ENCODE data around the gene SYNJ1. TPM values are rescaled to one million over a fixed set of nuclear protein-coding genes. Genes with fewer than 3 reads are reported as not detected.

Gene SYNJ1
- total and polyA plus RNA-seq, 10 of the 15 experiments (the other 5 are each of a cell fraction or from before 2014, with no cell fraction given), result 1.2 to 7.0 (median 3.5) TPM

GRCh38 chr21:32613436-32614043 lies 114.3 kb downstream of the SYNJ1 start (continued):
- TF ChIP-seq, protein P1, sequence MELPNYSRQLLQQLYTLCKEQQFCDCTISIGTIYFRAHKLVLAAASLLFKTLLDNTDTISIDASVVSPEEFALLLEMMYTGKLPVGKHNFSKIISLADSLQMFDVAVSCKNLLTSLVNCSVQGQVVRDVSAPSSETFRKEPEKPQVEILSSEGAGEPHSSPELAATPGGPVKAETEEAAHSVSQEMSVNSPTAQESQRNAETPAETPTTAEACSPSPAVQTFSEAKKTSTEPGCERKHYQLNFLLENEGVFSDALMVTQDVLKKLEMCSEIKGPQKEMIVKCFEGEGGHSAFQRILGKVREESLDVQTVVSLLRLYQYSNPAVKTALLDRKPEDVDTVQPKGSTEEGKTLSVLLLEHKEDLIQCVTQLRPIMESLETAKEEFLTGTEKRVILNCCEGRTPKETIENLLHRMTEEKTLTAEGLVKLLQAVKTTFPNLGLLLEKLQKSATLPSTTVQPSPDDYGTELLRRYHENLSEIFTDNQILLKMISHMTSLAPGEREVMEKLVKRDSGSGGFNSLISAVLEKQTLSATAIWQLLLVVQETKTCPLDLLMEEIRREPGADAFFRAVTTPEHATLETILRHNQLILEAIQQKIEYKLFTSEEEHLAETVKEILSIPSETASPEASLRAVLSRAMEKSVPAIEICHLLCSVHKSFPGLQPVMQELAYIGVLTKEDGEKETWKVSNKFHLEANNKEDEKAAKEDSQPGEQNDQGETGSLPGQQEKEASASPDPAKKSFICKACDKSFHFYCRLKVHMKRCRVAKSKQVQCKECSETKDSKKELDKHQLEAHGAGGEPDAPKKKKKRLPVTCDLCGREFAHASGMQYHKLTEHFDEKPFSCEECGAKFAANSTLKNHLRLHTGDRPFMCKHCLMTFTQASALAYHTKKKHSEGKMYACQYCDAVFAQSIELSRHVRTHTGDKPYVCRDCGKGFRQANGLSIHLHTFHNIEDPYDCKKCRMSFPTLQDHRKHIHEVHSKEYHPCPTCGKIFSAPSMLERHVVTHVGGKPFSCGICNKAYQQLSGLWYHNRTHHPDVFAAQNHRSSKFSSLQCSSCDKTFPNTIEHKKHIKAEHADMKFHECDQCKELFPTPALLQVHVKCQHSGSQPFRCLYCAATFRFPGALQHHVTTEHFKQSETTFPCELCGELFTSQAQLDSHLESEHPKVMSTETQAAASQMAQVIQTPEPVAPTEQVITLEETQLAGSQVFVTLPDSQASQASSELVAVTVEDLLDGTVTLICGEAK (IDR thresholded peaks at IDR 0.05; ENCODE audit: borderline replicate concordance), result no peak
- TF ChIP-seq CHD4 (IDR thresholded peaks at IDR 0.05) (no peak), E2F4 (IDR thresholded peaks at IDR 0.05; ENCODE audit: low read depth, low read length) (no peak), IKZF2 (IDR thresholded peaks at IDR 0.05) (no peak), NFXL1 (IDR thresholded peaks at IDR 0.05; ENCODE audit: borderline replicate concordance) (no peak), NR2C1 (IDR thresholded peaks at IDR 0.05) (no peak)

- in situ Hi-C loops (cut with MboI), result no loop called here
- ATAC-seq, result no peak; the same call in 2 of the 3 replicates
- H3K9me3 ChIP-seq (replicated peaks; ENCODE audit: control insufficient read depth, insufficient read depth, low read length), result no peaks in the 10 kb centered on the region; the same call in 2 of the 3 replicates
- H3K4me2 ChIP-seq (ENCODE audit: control insufficient read depth, insufficient read depth), result peak overlapping the region; percentile 87
- H3K9ac ChIP-seq (ENCODE audit: control insufficient read depth, insufficient read depth, low read length), result peak overlapping the region; percentile 84
- peak overlapping the region; percentile 87 for H2AFZ ChIP-seq (ENCODE audit: control insufficient read depth, low read depth, low read length)
- peak overlapping the region; percentile 39; the same call in 1 of the 2 replicates for H3K27ac ChIP-seq (ENCODE audit: control insufficient read depth, insufficient read depth)
- H3K4me1 ChIP-seq (ENCODE audit: control insufficient read depth, insufficient read depth, low read length), result no peaks in the 10 kb centered on the region
- H3K79me2 ChIP-seq (ENCODE audit: control insufficient read depth, insufficient read depth, low read length), result peaks cover 5% of the 10 kb centered on the region
- intact Hi-C loops (cut with micrococcal nuclease; ENCODE audit: unreplicated experiment), result loop anchor here (2.0 kb wide), 1 partner anchor 158 kb away; the partner anchor contains the start of gene PAXBP1
- H3K27me3 ChIP-seq (replicated peaks in 1 of 2; ENCODE audit: control insufficient read depth in 2 of 2, insufficient read depth in 2 of 2, low read length in 1 of 2), result no peaks in the 10 kb centered on the region
- ChIA-PET SMC1A (ENCODE audit: uncharacterized antibody, unreplicated experiment) (no interaction called here), POLR2A (interaction anchor here (0.6 to 1.2 kb wide), 2 partner anchors 99 to 115 kb away, joined by 3 to 5 read pairs; partner anchors contain the start of gene SYNJ1), RAD21 (ENCODE audit: unreplicated experiment) (interaction anchor here (1.7 kb wide), 1 partner anchor 12 kb away, joined by 9 read pairs; no protein-coding TSS in a partner anchor), CTCF (interaction anchor here (1.0 to 5.6 kb wide), 3 partner anchors 13 to 159 kb away, joined by 4 to 50 read pairs (median 5); no protein-coding TSS in a partner anchor)
- peak overlapping the region; percentile 90 for H3K4me3 ChIP-seq
- 28% methylated on average over 15 of the region's 15 CpGs for WGBS (ENCODE audit: insufficient coverage, insufficient replicate concordance, low lambda C conversion rate, missing lambda C conversion rate)
- TSS peak; percentile 86 for BruUV-seq (replicated peaks)
- H3K36me3 ChIP-seq (ENCODE audit: control insufficient read depth in 2 of 2, insufficient read depth in 2 of 2, low read length in 1 of 2), result peaks cover 2 to 3% of the 10 kb centered on the region in 2 experiments; a peak in 2 of 4 replicates
- no peak for DNase-seq (ENCODE audit: low read depth, low spot score)
- no peak for FAIRE-seq
- H4K20me1 ChIP-seq (ENCODE audit: control insufficient read depth, insufficient read depth), result no peaks in the 10 kb centered on the region
- TF ChIP-seq CREB1 (IDR thresholded peaks at IDR 0.05; ENCODE audit: low read depth), result 0 out of 2 replicates have a peak, but pooled peaks have one; percentile 0
- no peak for TF ChIP-seq HDAC2 (IDR thresholded peaks at IDR 0.05)
- no peak for TF ChIP-seq HDAC6 (IDR thresholded peaks at IDR 0.05; ENCODE audit: unreplicated experiment)
- no peak for TF ChIP-seq STAT3 (IDR thresholded peaks at IDR 0.05; ENCODE audit: low read depth, low read length)
- no peak for TF ChIP-seq ATF7 (IDR thresholded peaks at IDR 0.05; ENCODE audit: low read depth)
- no peak for TF ChIP-seq BCL11A (IDR thresholded peaks at IDR 0.05; ENCODE audit: low read depth, low read length)
- TF ChIP-seq NR2C1 (IDR thresholded peaks at IDR 0.05), result 0 out of 2 replicates have a peak, but pooled peaks have one; percentile 6
- TF ChIP-seq ZBTB33 (IDR thresholded peaks at IDR 0.05), result no peak
- no peak for TF ChIP-seq BRCA1 (IDR thresholded peaks at IDR 0.05; ENCODE audit: low read depth, low read length)
Measured at GRCh38 chr21:32612999-32613337, 114.8 kb downstream of the SYNJ1 start.
